PC-3 (cell line): ENCODE measurements around the gene SPSB1.

Source experiments
- CTCF ChIP-seq: fragments of 300-600 bp; sonication (generic); conservative IDR thresholded peaks from 2 replicates; pipeline ENCODE4 v1.5.1; 2017; ENCODE audit warnings: antibody characterized with exemption, low read depth, mild to moderate bottlenecking, low read length
- EZH2 ChIP-seq: fragments of 300-600 bp; sonication (generic); IDR thresholded peaks from one replicate; pipeline ENCODE4 v1.6.1; 2017; ENCODE audit warnings: antibody characterized with exemption, mild to moderate bottlenecking, low read length; ENCODE audit not compliant: unreplicated experiment

- TF ChIP-seq CTCF (no peak), EZH2 (no peak)
Measured at GRCh38 chr1:9261496-9261895, 31.2 kb upstream of the SPSB1 start.
